Stimulated activated naive B cell treated with anti-CD40 and anti-IgM and Interleukin-4, amounts not matched to agents 10 μg/mL and 1 μg/mL and 100 μg/mL, for 72 hours (primary cell): ENCODE data around the gene FAM3C.

ENCODE experiments used
- ATAC-seq, 2 donors: fragments of 150-1000 bp; cut with Tn5 transposase; replicated peaks; 2 replicates each; pipeline ENCODE4 v1.10.0; 2021; ENCODE audit warnings: moderate library complexity in 1 of 2
- DNase-seq: peaks from one replicate; pipeline ENCODE4 v3.0.0; 2021
- H3K27ac Mint-ChIP-seq: one replicate; pipeline ENCODE4 v1.8.0; 2022; ENCODE audit warnings: mild to moderate bottlenecking, mixed read lengths
- H3K27me3 Mint-ChIP-seq, 2 donors: one replicate each; pipeline ENCODE4 v1.8.0; 2022; ENCODE audit warnings: mixed read lengths in 2 of 2
- H3K36me3 Mint-ChIP-seq, 2 donors: one replicate each; pipeline ENCODE4 v1.8.0; 2022; ENCODE audit warnings: mixed read lengths in 2 of 2, mild to moderate bottlenecking in 1 of 2
- H3K4me1 Mint-ChIP-seq, 2 donors: one replicate each; pipeline ENCODE4 v1.8.0; 2022; ENCODE audit warnings: mixed read lengths in 2 of 2, mild to moderate bottlenecking in 1 of 2
- H3K4me3 Mint-ChIP-seq, 2 donors: one replicate each; pipeline ENCODE4 v1.8.0; 2022; ENCODE audit warnings: mild to moderate bottlenecking in 2 of 2, mixed read lengths in 2 of 2, moderate library complexity in 1 of 2
- H3K9me3 Mint-ChIP-seq, 2 donors: one replicate each; pipeline ENCODE4 v1.8.0; 2022; ENCODE audit warnings: mixed read lengths in 2 of 2, mild to moderate bottlenecking in 1 of 2

Gene FAM3C

DNA sequence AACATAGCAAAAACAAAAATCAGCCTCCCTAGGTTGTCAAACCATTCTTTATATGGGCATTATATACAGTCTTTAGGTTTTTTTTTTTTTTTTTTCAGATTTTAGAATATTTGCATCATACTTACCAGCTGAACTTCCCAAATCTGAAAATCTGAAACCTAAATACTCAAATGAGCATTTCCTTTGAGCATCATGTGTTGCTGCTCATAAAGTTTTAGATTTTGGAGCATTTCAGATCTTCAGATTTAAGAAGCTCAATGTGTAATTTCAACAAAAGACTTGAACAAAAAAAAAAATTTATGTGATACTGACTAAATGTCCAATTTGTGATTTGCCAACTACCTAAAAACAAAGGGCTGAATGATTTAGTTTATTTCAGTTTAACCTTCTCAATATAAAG lies 13.6 kb downstream of the FAM3C start:
- Mint-ChIP-seq H3K4me1 (peaks cover 49 to 70% of the 10 kb centered on the region in 2 donors), H3K9me3 (peaks cover 0 to 4% of the 10 kb centered on the region in 2 donors), H3K27ac (peak overlapping the region; percentile 20), H3K4me3 (no peak overlapping the region), H3K36me3 (peaks cover 39 to 58% of the 10 kb centered on the region in 2 donors), H3K27me3 (no peaks in the 10 kb centered on the region)
- DNase-seq (no peak), ATAC-seq (peak in 1 of 2 donors; percentile 25)

DNA sequence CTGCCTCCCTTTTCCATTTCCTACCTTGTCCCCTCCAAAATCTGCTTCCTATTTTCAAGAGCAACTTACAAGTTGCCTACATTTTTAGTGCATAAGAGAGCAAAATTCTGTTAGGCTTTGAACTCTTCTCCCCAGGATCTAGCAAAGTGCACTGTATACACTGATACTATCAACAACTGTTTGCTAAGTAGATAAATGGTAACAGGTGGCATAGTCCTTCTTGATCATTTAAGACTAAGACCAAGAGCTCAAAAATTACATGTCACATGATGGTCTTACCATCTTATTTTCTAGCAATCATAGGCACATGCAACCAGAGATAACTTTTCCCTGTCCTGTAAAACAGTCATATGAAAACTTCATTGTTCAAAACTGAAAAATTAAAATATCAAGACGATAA lies 16.2 kb downstream of the FAM3C start:
- peaks cover 10 to 11% of the 10 kb centered on the region in 2 donors for H3K9me3 Mint-ChIP-seq
- peak overlapping the region; percentile 72 for H3K27ac Mint-ChIP-seq
- H3K27me3 Mint-ChIP-seq = no peaks in the 10 kb centered on the region
- peaks cover 59 to 72% of the 10 kb centered on the region in 2 donors for H3K36me3 Mint-ChIP-seq
- no peak for ATAC-seq
- no peak for DNase-seq
- H3K4me1 Mint-ChIP-seq = peaks cover 47 to 72% of the 10 kb centered on the region in 2 donors
- H3K4me3 Mint-ChIP-seq = peak overlapping the region in 1 of 2 donors; percentile 25

DNA sequence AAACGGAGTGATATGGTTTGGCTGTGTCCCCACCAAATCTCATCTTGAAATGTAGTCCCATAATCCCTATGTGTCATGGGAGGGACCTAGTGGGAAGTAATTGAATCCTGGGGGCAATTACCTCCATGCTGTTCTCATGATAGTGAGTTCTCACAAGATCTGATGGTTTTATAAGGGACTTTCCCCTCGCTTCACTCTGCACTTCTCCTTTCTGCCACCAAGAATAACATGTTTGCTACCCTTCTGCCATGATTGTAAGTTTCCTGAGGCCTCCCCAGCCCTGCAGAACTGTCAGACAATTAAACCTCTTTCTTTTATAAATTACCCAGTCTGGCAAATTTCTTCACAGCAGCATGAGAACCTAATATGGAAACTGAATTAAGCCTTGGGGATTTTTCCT lies 19.1 kb downstream of the FAM3C start:
- peaks cover 54 to 67% of the 10 kb centered on the region in 2 donors for H3K36me3 Mint-ChIP-seq
- peaks cover 41 to 69% of the 10 kb centered on the region in 2 donors for H3K4me1 Mint-ChIP-seq
- no peak overlapping the region for H3K4me3 Mint-ChIP-seq
- ATAC-seq (peak; percentile 26), DNase-seq (no peak)
- peak overlapping the region; percentile 68 for H3K27ac Mint-ChIP-seq
- H3K27me3 Mint-ChIP-seq = no peaks in the 10 kb centered on the region
- peaks cover 11% of the 10 kb centered on the region in 2 donors for H3K9me3 Mint-ChIP-seq

- DNase-seq (no peak), ATAC-seq (no peak)
- H3K4me1 Mint-ChIP-seq = peaks cover 36 to 71% of the 10 kb centered on the region in 2 donors
- H3K9me3 Mint-ChIP-seq = peaks cover 7 to 11% of the 10 kb centered on the region in 2 donors
- peaks cover 60 to 64% of the 10 kb centered on the region in 2 donors for H3K36me3 Mint-ChIP-seq
- H3K27me3 Mint-ChIP-seq = no peaks in the 10 kb centered on the region
- peak overlapping the region; percentile 52 for H3K27ac Mint-ChIP-seq
- H3K4me3 Mint-ChIP-seq = peak overlapping the region; percentile 50 to 70
These were observed 22.9 kb downstream of the FAM3C start for GRCh38 chr7:121373177-121373576.

DNA sequence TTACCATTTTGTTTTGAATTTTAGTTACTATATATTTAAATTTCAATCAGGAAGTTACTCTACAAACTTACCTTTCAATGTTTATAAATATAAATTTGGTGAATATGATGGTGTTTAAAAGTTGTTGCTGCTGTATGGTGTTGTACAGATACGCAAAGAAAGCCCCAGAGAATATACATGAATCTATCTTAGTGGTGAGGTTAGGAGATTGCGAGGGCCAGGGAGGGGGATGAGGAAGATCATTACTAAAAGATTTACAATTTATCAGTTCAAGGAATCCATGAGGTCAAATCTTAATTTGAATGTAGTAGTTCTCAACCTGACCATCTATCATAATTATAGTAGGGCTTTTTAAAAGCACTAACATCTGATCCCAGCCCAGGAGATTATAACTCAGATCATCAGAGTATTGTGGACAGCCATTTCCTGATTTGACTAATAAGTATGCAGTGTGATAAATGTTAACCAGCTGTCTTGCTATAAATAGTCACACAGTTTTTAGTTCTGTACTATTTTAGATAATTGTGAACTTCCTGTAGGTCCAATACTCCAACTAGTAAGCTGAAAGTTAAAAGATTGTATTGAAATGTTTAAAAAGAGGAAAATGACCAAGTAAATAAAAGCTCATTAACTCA lies 23.6 kb downstream of the FAM3C start:
- Mint-ChIP-seq H3K4me3 (peak overlapping the region; percentile 30 to 70), H3K27me3 (no peaks in the 10 kb centered on the region), H3K36me3 (peaks cover 59 to 60% of the 10 kb centered on the region in 2 donors), H3K27ac (peak overlapping the region; percentile 47), H3K9me3 (peaks cover 7 to 11% of the 10 kb centered on the region in 2 donors), H3K4me1 (peaks cover 39 to 78% of the 10 kb centered on the region in 2 donors)
- DNase-seq = no peak
- peak; percentile 89 to 90 for ATAC-seq

DNA sequence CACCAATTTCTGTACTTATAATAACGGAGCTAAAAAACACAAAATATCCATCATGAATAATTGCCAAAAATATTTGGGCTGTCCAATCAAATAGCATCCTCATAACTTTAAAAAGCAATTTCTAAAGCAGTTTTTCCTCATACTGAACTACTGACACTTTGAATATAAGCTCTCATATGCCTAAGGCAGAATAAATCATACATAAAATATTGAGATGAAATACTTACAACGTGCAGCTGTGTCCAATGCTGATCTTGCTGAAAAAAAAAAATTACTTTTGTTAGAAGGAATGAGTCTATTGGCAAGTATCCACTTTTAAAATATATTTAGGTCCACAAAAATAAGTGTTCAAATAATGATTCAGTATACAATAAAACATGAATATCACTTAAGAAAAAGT lies 24.2 kb downstream of the FAM3C start:
- DNase-seq = no peak
- H3K9me3 Mint-ChIP-seq = peaks cover 7 to 11% of the 10 kb centered on the region in 2 donors
- H3K4me1 Mint-ChIP-seq = peaks cover 36 to 75% of the 10 kb centered on the region in 2 donors
- peaks cover 54 to 55% of the 10 kb centered on the region in 2 donors for H3K36me3 Mint-ChIP-seq
- H3K4me3 Mint-ChIP-seq = peak overlapping the region; percentile 72 to 80
- no peaks in the 10 kb centered on the region for H3K27me3 Mint-ChIP-seq
- H3K27ac Mint-ChIP-seq = peak overlapping the region; percentile 72
- no peak for ATAC-seq

DNA sequence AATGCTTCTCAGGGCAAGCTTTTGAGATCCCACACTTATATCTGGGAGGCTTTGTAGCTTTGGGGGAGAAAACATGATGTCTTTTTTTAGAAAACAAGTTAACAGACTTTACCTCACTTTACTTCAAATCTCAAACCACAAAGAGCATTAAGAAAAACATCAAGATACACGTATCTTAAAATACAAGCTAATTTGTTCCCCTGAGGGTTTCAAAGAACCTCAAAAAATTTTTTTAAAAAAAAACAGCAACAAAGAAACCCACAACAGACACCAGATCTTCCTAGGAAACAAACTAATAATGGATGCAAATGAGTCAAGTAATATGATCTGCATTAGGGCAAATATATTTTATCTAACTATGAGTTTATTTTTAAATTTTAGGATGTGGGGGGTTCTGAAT lies 24.7 kb downstream of the FAM3C start:
- H3K4me1 Mint-ChIP-seq = peaks cover 39 to 77% of the 10 kb centered on the region in 2 donors
- H3K27ac Mint-ChIP-seq = peak overlapping the region; percentile 88
- H3K27me3 Mint-ChIP-seq = no peaks in the 10 kb centered on the region
- peak overlapping the region; percentile 72 to 80 for H3K4me3 Mint-ChIP-seq
- no peak for DNase-seq
- peaks cover 52 to 53% of the 10 kb centered on the region in 2 donors for H3K36me3 Mint-ChIP-seq
- H3K9me3 Mint-ChIP-seq = peaks cover 7 to 11% of the 10 kb centered on the region in 2 donors
- ATAC-seq = peak in 1 of 2 donors; percentile 17

DNA sequence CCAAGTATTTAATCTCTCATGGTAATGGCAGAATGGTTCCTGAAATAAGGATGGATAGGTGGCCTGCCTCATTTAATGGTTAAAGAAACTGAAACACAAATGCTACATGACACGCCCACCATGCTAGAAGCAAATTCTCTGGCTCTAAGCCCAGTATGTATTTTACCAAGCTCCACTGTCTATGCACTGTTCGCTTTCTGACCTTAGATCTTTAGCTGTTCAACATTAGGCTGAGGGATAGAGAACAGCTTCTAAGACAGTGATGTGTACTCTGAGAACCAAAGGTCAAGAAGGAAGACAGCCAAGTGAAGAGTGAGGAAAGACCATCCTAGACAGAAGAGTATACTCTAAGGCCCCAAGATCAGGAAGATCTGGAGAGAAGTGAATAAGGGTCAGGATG lies 26.6 kb downstream of the FAM3C start:
- ATAC-seq (peak in 1 of 2 donors; percentile 20), DNase-seq (no peak)
- Mint-ChIP-seq H3K4me3 (peak overlapping the region; percentile 75 to 85), H3K36me3 (peaks cover 36 to 39% of the 10 kb centered on the region in 2 donors), H3K4me1 (peaks cover 31 to 64% of the 10 kb centered on the region in 2 donors), H3K9me3 (no peaks in the 10 kb centered on the region), H3K27me3 (no peaks in the 10 kb centered on the region), H3K27ac (peak overlapping the region; percentile 80)

- Mint-ChIP-seq H3K9me3 (no peaks in the 10 kb centered on the region), H3K27me3 (no peaks in the 10 kb centered on the region), H3K4me1 (peaks cover 24 to 48% of the 10 kb centered on the region in 2 donors), H3K27ac (no peak overlapping the region), H3K4me3 (no peak overlapping the region), H3K36me3 (peaks cover 36 to 39% of the 10 kb centered on the region in 2 donors)
- DNase-seq (no peak), ATAC-seq (no peak)
These were observed 29.2 kb downstream of the FAM3C start for GRCh38 chr7:121366852-121367431.

GRCh38 chr7:121360564-121360963 lies 35.5 kb downstream of the FAM3C start:
- Mint-ChIP-seq H3K4me3 (no peak overlapping the region), H3K27ac (no peak overlapping the region), H3K9me3 (no peaks in the 10 kb centered on the region), H3K36me3 (peaks cover 27 to 33% of the 10 kb centered on the region in 2 donors), H3K4me1 (peaks cover 2 to 7% of the 10 kb centered on the region in 2 donors), H3K27me3 (no peaks in the 10 kb centered on the region)
- DNase-seq (no peak), ATAC-seq (no peak)

DNA sequence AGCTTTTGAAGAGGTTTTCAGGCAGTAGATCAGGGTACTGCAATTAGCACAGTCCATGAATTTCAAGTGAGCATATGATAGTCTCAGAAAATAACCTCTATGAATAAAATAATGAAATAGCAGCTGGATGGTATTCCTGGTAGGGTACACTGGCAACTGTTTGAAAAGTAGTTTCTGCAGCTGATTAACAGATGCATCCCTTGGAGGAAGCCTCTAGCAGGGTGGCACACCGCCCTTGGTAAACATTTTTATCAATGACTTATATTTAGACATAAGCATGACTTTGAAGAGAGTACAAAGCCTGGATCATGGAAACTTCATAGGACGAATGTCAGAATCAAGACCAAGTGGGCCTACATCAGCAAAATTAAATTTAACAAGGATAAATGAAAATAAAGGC lies 40.5 kb downstream of the FAM3C start:
- Mint-ChIP-seq H3K36me3 (peaks cover 33 to 51% of the 10 kb centered on the region in 2 donors), H3K4me3 (no peak overlapping the region), H3K27me3 (no peaks in the 10 kb centered on the region), H3K9me3 (no peaks in the 10 kb centered on the region), H3K4me1 (peaks cover 2 to 21% of the 10 kb centered on the region in 2 donors), H3K27ac (peak overlapping the region; percentile 25)
- ATAC-seq (no peak), DNase-seq (no peak)

DNA sequence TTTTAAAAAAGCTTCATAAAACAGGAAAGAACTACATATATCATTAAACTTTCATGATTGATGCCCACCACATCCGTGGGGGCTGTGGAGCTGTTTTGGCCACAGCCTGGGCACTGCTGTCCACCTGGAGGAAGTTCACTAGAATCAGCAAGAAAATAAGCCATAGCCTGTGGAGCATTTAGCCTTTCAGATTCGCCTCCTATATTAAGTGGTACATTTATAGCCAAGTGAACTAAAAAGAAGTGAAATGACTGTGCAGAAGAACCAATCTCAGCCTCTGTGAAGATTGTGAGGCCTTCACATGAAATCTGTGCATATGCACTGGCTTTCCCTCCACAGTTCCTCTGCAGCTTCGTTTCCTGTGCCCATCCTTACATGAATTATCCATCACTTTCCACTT lies 43.8 kb downstream of the FAM3C start:
- ATAC-seq (no peak), DNase-seq (no peak)
- no peaks in the 10 kb centered on the region for H3K27me3 Mint-ChIP-seq
- H3K27ac Mint-ChIP-seq = peak overlapping the region; percentile 77
- no peak overlapping the region for H3K4me3 Mint-ChIP-seq
- peaks cover 33 to 49% of the 10 kb centered on the region in 2 donors for H3K36me3 Mint-ChIP-seq
- no peaks in the 10 kb centered on the region for H3K9me3 Mint-ChIP-seq
- peaks cover 4 to 23% of the 10 kb centered on the region in 2 donors for H3K4me1 Mint-ChIP-seq

DNA sequence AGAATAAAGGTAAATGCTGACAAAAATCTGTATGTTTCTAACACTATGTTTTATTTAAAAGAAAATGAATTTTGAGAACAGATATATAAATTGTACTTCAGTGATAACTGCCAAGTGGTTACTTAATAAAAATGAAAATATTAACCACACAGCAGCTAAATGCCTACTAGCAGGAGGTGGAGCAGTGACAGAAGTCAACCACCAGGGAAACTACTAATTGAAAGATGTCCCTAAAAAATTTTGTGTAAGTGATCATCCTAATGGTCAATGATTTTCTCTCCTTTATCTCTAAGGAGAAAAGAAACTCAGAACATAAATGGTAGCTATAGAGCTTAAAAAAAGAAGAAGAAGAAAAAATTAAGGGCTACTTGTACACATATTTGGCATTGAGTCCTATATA lies 44.4 kb downstream of the FAM3C start:
- H3K27ac Mint-ChIP-seq = peak overlapping the region; percentile 44
- no peaks in the 10 kb centered on the region for H3K9me3 Mint-ChIP-seq
- no peak overlapping the region for H3K4me3 Mint-ChIP-seq
- no peak for DNase-seq
- peaks cover 30 to 50% of the 10 kb centered on the region in 2 donors for H3K36me3 Mint-ChIP-seq
- no peaks in the 10 kb centered on the region for H3K27me3 Mint-ChIP-seq
- no peak for ATAC-seq
- H3K4me1 Mint-ChIP-seq = peaks cover 3 to 26% of the 10 kb centered on the region in 2 donors

DNA sequence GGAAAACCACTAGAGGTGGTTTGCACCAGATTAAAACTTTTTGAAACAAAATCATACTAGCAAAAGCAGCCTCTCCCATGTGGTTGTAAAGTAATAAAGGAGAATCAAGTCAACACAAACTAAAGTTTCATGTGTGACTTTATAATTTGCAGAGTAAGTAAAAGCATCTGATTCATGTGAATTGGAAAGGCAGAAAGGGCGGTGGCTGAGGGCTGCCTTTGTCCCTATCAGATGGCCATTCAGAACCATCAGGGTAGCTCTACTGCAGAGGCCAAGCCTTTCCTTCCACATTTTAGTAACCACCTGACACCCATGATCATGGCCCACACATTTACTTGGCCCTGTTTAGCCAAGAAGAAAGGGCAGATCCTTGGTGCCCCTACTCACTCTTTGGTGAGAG lies 51.6 kb downstream of the FAM3C start:
- Mint-ChIP-seq H3K9me3 (no peaks in the 10 kb centered on the region), H3K27me3 (no peaks in the 10 kb centered on the region), H3K36me3 (peaks cover 24 to 39% of the 10 kb centered on the region in 2 donors), H3K4me3 (no peak overlapping the region), H3K4me1 (peaks cover 16 to 38% of the 10 kb centered on the region in 2 donors), H3K27ac (peak overlapping the region; percentile 11)
- DNase-seq = no peak
- ATAC-seq = no peak

DNA sequence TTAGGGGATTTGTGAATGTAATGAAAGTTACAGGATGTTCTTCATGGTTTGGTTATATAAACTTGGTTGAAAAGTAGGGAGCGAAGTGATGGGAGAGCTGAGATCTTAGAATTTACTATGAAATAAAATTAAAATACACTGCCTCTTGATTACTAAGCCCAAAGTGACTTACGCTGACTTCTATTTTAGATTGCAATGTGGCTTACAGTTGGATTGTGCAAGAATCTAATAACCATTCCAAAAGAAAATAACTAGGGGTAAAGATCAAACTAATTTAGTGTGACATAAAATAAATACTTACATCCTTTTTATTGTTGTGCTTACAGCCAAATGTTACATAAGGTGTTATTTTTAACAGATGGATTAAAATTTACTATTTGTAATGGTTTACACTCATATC lies 52.0 kb downstream of the FAM3C start:
- no peaks in the 10 kb centered on the region for H3K9me3 Mint-ChIP-seq
- peaks cover 24 to 40% of the 10 kb centered on the region in 2 donors for H3K36me3 Mint-ChIP-seq
- ATAC-seq (no peak), DNase-seq (no peak)
- H3K27me3 Mint-ChIP-seq = no peaks in the 10 kb centered on the region
- H3K4me3 Mint-ChIP-seq = no peak overlapping the region
- H3K27ac Mint-ChIP-seq = peak overlapping the region; percentile 11
- H3K4me1 Mint-ChIP-seq = peaks cover 16 to 38% of the 10 kb centered on the region in 2 donors
